ENCODE results near the gene SRRM3.
"Not testable (repeated sequence)": the region's sequence is repeated elsewhere in the genome, so short reads cannot be mapped to it uniquely, and the experiment has no call there.

- not testable (repeated sequence) for TF ChIP-seq CTCF (IDR thresholded peaks at IDR 0.05; ENCODE audit: low read depth, low read length); POLR2A (IDR thresholded peaks at IDR 0.05; ENCODE audit: extremely low read depth, insufficient read length); MAX (IDR thresholded peaks at IDR 0.05; ENCODE audit: low read depth, low read length)
Measured at GRCh38 chr7:76153571-76154230, 48.0 kb upstream of the SRRM3 start.

All from NB4 (cell line).